Dedifferentiated amniotic fluid mesenchymal stem cell (primary cell): ENCODE measurements around the gene PSMD13.
"Not testable (repeated sequence)": the region's sequence is repeated elsewhere in the genome, so short reads cannot be mapped to it uniquely, and the experiment has no call there.

Experiments
- DNase-seq: peaks from one replicate; pipeline ENCODE4 v3.0.0-alpha.2; 2016; ENCODE audit errors: extremely low spot score

PSMD13 gene

GRCh38 chr11:272931-273198 is 36.1 kb downstream of the PSMD13 start:
- DNase-seq: no peak

GRCh38 chr11:276219-276618 is 39.4 kb downstream of the PSMD13 start:
- no peak for DNase-seq

- no peak for DNase-seq
These were observed 41.5 kb downstream of the PSMD13 start, which contains the start of gene NLRP6 for GRCh38 chr11:278001-278951. Gene NLRP6 (plus strand): TSS chr11:278407. CDS start chr11:278570, 163 bp downstream.

GRCh38 chr11:279040-279965 is 42.5 kb downstream of the PSMD13 start:
- no peak for DNase-seq

GRCh38 chr11:279966-280705 is 43.4 kb downstream of the PSMD13 start:
- DNase-seq: no peak

- DNase-seq: no peak
These were observed 44.1 kb downstream of the PSMD13 start for GRCh38 chr11:280706-281485.

- no peak for DNase-seq
These were observed 44.8 kb downstream of the PSMD13 start for GRCh38 chr11:281486-282161.

GRCh38 chr11:282171-282570 is 45.4 kb downstream of the PSMD13 start:
- no peak for DNase-seq

- no peak for DNase-seq
These were observed 46.0 kb downstream of the PSMD13 start for GRCh38 chr11:282630-283360.

GRCh38 chr11:283405-284104 is 46.8 kb downstream of the PSMD13 start:
- no peak for DNase-seq

- DNase-seq: no peak
These were observed 47.6 kb downstream of the PSMD13 start for GRCh38 chr11:284105-285020.

- DNase-seq: no peak
These were observed 48.5 kb downstream of the PSMD13 start for GRCh38 chr11:285021-285893.

GRCh38 chr11:285894-286220 is 49.1 kb downstream of the PSMD13 start:
- DNase-seq: no peak

- not testable (repeated sequence) for DNase-seq
These were observed 50.4 kb downstream of the PSMD13 start for GRCh38 chr11:286977-287820.

GRCh38 chr11:287821-288477 is 51.2 kb downstream of the PSMD13 start:
- DNase-seq: no peak
